ENCODE results near the gene MAEA.

The MAEA gene

DNA sequence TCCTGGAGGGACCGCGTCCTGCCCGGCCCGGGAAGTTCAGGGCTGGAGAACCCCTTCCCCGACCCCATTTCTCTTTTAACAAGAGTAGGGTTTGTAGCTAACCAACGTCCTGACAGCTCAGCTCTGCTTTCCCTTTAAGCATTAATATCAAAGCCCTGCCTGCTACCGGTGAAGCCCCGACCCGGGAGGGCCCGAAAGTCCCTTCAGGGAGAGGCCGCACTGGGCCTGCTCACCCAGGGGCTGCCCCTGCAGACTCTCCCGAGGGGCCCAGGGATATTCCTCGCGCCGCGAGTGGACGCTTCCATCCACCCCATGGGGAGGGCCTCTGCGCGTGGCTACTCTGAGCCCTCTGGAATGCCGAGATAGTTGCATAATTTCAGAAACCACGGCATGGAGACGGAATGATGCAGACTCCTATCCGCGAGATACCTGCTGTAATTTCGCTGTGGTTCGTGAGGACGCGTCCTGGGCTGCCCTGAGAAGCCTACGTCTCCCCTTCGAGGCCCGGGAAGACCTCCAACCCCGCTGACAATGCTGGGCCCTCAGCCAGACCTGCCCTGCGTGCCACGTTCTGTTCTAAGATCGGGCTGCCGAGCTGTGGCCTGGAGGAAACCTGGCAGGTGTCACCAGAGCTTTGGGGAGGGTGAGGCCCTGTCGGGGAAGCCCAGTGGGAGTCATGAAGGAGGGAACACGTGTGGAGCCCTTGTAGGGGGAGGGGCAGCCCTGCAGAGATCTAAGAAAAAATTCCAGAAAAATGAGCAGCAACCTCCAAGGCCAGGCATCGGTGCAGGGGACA lies 39.8 kb upstream of the MAEA start:
- H3K4me2 ChIP-seq (ENCODE audit: low read depth, low read length, poor library complexity, severe bottlenecking) = peak overlapping the region; percentile 100
- H2AFZ ChIP-seq (ENCODE audit: low read length) = peak overlapping the region; percentile 75
- H3K9me3 ChIP-seq (ENCODE audit: insufficient read depth, low read depth, low read length) = no peaks in the 10 kb centered on the region
- H3K9ac ChIP-seq (ENCODE audit: low read depth, low read length, poor library complexity, severe bottlenecking) = peak overlapping the region; percentile 95
- TF ChIP-seq CTCF (conservative IDR thresholded peaks at IDR 0.05; ENCODE audit: low read length) = no peak
- TF ChIP-seq EZH2phosphoT487 (IDR thresholded peaks at IDR 0.05; ENCODE audit: borderline replicate concordance) = no peak
- H3K9me2 ChIP-seq (replicated peaks; ENCODE audit: low read depth, low read length) = no peaks in the 10 kb centered on the region
- H3K36me3 ChIP-seq (ENCODE audit: insufficient read depth, low read length) = no peaks in the 10 kb centered on the region
- peaks cover 32% of the 10 kb centered on the region for H4K20me1 ChIP-seq (ENCODE audit: insufficient read depth, low read length, poor library complexity, severe bottlenecking)
- peak overlapping the region; percentile 95 for H3K4me3 ChIP-seq (ENCODE audit: low read length, poor library complexity, severe bottlenecking)
- H3K4me1 ChIP-seq (ENCODE audit: insufficient read depth, low read length, poor library complexity, severe bottlenecking) = peaks cover 37% of the 10 kb centered on the region
- no peaks in the 10 kb centered on the region for H3F3A ChIP-seq (ENCODE audit: low read depth)
- H3K79me2 ChIP-seq (ENCODE audit: insufficient read depth, low read length) = peaks cover 59% of the 10 kb centered on the region
- H3K27me3 ChIP-seq (ENCODE audit: insufficient read depth, low read length, poor library complexity, severe bottlenecking) = peaks cover 6% of the 10 kb centered on the region

GRCh38 chr4:1250527-1250812 lies 39.2 kb upstream of the MAEA start:
- no peaks in the 10 kb centered on the region for H3F3A ChIP-seq (ENCODE audit: low read depth)
- TF ChIP-seq EZH2phosphoT487 (IDR thresholded peaks at IDR 0.05; ENCODE audit: borderline replicate concordance) (no peak), CTCF (conservative IDR thresholded peaks at IDR 0.05; ENCODE audit: low read length) (no peak)
- no peaks in the 10 kb centered on the region; the same call in 1 of the 2 replicates for H3K9me3 ChIP-seq (ENCODE audit: insufficient read depth, low read depth, low read length)
- H2AFZ ChIP-seq (ENCODE audit: low read length) = no peak overlapping the region
- H4K20me1 ChIP-seq (ENCODE audit: insufficient read depth, low read length, poor library complexity, severe bottlenecking) = peaks cover 27% of the 10 kb centered on the region
- H3K4me1 ChIP-seq (ENCODE audit: insufficient read depth, low read length, poor library complexity, severe bottlenecking) = peaks cover 32% of the 10 kb centered on the region
- peak overlapping the region; percentile 100 for H3K4me2 ChIP-seq (ENCODE audit: low read depth, low read length, poor library complexity, severe bottlenecking)
- H3K27me3 ChIP-seq (ENCODE audit: insufficient read depth, low read length, poor library complexity, severe bottlenecking) = peaks cover 6% of the 10 kb centered on the region
- H3K9ac ChIP-seq (ENCODE audit: low read depth, low read length, poor library complexity, severe bottlenecking) = peak overlapping the region; percentile 95
- H3K4me3 ChIP-seq (ENCODE audit: low read length, poor library complexity, severe bottlenecking) = peak overlapping the region; percentile 95
- no peaks in the 10 kb centered on the region for H3K36me3 ChIP-seq (ENCODE audit: insufficient read depth, low read length)
- H3K79me2 ChIP-seq (ENCODE audit: insufficient read depth, low read length) = peaks cover 54% of the 10 kb centered on the region
- H3K9me2 ChIP-seq (replicated peaks; ENCODE audit: low read depth, low read length) = no peaks in the 10 kb centered on the region

DNA sequence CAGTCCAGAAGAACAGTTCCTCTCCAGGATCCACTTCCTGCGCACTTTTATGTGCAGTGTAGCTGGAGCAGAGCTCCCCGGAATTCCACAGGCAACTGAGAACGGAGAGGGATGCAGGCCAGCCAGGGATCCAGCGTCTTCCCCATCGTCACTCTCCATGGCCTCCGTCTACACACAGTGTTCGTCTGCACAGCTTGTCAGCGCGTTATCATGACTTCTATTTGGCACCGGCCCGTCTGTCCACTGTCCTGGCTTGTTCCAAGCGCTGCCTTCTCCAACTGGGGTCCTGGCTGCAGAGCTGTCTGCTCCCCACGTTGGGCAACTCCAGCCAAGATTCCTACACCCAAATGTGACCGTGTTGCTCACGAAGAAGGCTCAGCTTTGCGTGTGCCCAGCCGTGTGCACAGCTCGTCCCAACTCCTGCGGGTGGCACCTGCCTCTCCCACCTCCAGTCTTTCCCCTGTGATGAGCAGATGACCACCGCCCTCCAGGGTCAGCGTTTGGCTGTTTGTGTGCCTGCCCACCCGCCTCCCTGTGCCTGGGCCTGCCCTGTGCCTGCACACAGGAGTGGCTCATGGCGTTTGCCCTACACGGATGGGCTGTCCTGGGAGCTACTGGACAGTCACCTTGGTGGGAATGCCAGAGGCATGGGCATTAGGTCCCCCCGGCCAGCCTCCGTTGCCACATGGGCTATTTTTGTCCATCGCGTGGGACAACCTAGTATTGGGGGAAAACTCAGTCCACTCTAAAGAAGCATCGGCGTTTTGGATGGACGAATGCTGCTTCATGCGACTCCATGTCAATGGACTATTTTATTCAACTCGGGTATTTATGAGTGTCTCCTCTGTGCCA lies 38.5 kb upstream of the MAEA start:
- peaks cover 27% of the 10 kb centered on the region for H3K4me1 ChIP-seq (ENCODE audit: insufficient read depth, low read length, poor library complexity, severe bottlenecking)
- peak overlapping the region; percentile 100 for H3K4me2 ChIP-seq (ENCODE audit: low read depth, low read length, poor library complexity, severe bottlenecking)
- H3K9me2 ChIP-seq (replicated peaks; ENCODE audit: low read depth, low read length) = no peaks in the 10 kb centered on the region
- H4K20me1 ChIP-seq (ENCODE audit: insufficient read depth, low read length, poor library complexity, severe bottlenecking) = peaks cover 20% of the 10 kb centered on the region
- peaks cover 6% of the 10 kb centered on the region for H3K27me3 ChIP-seq (ENCODE audit: insufficient read depth, low read length, poor library complexity, severe bottlenecking)
- H3F3A ChIP-seq (ENCODE audit: low read depth) = no peaks in the 10 kb centered on the region
- no peak overlapping the region for H3K9ac ChIP-seq (ENCODE audit: low read depth, low read length, poor library complexity, severe bottlenecking)
- no peak overlapping the region for H2AFZ ChIP-seq (ENCODE audit: low read length)
- peak overlapping the region; percentile 95 for H3K4me3 ChIP-seq (ENCODE audit: low read length, poor library complexity, severe bottlenecking)
- H3K79me2 ChIP-seq (ENCODE audit: insufficient read depth, low read length) = peaks cover 47% of the 10 kb centered on the region
- H3K36me3 ChIP-seq (ENCODE audit: insufficient read depth, low read length) = no peaks in the 10 kb centered on the region
- TF ChIP-seq EZH2phosphoT487 (IDR thresholded peaks at IDR 0.05; ENCODE audit: borderline replicate concordance) (no peak), CTCF (conservative IDR thresholded peaks at IDR 0.05; ENCODE audit: low read length) (no peak)
- H3K9me3 ChIP-seq (ENCODE audit: insufficient read depth, low read depth, low read length) = no peaks in the 10 kb centered on the region; the same call in 1 of the 2 replicates

Data from Loucy (cell line).